ENCODE measurements around the gene CERS6.
A peak's percentile ranks its signal among the peaks of the same experiment; 100 is the strongest.

Gene CERS6

GRCh38 chr2:168536925-168537466 lies 80.9 kb downstream of the CERS6 start:
- no peak for DNase-seq

DNA sequence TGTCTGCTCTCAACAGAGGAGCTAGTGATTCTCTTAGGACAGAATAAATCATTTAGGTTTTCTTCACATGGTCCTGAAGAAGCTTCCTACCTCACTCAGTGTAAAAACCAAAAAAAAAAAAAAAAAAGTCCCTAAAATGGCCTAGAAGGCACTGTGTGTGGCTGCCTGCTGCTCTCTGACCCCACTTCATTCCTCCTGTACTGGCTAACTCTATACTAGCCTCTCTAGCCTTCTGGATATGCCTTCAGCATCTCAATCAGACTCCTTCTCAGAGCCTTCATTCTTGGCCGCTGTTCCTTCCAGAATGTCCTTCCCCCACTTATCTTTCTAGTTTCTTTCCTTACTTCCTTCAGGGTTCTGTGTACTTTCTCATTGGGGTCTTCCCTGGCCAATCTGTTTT lies 82.1 kb downstream of the CERS6 start:
- DNase-seq, result no peak

GRCh38 chr2:168538534-168538933 lies 82.5 kb downstream of the CERS6 start:
- no peak for DNase-seq

DNA sequence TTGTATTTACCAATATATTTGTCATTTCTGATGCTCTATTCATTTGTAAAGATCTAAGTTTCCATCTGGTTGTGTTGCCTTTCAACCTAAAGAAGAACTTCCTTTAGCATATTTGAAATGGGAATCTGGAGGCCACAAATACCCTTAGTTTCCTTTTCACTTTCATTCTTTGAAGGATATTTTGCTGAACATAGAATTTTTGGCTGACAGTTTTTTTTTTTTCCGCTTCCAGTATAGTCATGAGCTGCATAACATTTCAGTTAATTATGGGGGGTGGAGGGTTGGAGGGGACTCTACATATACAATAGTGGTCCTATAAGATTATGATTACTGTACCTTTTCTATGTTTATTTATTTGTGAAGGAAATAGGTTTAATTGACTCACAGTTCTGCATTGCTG lies 83.9 kb downstream of the CERS6 start:
- DNase-seq, result no peak

DNA sequence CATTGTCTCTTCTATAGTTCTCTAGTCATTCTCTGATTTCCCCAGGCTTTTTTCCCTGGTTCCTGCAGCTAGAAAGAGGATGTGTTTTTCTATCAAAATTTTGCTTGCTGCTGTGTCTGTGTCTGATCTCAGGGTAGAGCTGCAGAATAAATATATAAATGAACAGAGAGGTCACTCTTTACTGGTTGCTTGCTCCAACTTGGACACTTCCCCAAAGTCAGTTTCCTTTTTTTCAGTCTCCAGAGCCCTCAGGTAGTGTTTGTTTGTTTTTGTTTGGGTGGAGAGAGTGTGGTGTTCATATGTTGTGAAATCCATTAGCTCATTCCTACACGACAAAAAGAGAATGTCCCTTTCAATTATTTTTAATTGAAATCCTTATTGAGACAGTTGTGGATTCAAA lies 85.8 kb downstream of the CERS6 start:
- DNase-seq, result no peak

DNA sequence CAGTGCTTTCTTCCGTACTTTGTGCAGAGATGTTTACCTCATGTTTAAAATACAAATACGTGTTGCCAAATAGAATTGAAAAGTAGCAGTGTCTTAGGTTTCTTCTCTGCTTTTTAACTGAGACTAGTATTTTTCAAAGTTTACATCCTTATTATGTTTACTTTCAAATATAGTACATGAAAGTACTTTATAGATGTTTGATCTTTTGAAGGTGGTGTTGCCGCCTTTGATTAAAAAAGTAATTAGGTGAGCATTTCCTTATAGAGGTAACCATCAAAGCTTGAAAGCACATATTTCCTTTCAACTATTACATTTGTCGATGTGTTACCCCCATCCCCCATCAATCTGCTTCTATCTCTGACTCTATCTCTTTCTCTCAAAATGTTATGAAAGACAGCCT lies 87.0 kb downstream of the CERS6 start:
- no peak for DNase-seq

DNA sequence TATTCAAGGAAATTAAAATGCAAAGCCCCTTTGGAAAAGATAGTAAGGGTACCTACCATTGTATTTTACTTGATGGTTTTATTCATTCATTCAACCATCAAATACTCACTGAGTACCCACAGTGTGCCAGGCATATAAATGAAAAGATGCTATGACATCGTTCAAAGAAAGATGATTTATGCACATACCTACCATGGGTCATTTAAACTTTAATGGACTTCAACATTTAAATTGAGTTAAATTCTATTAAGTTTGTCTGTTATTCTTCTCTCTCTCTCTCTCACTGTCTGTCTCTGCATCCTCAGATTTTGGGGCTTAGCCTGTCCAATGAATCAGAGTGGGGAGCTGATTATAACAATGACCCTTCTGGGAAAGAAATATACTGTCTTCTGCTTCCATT lies 87.9 kb downstream of the CERS6 start:
- no peak for DNase-seq

GRCh38 chr2:168545439-168546082 lies 89.5 kb downstream of the CERS6 start:
- no peak for DNase-seq

DNA sequence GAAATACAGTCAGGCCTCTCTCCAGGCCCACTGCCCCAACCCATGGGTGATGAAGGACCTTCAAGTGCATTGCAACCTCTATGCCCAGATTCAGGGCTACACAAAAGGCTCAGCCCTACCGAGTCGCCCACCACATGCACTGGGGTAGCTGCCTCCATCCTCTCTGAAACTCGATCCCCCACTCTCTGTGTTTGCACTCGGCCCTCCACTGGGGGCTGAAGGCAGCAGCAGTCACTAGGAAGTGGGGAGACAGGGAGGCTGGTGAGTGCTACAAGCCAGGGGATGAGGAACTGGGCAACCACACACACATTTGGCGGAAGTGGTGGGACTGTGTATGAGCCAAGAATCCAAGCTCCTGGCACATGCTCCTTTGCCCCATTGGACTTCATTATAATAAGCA lies 94.6 kb downstream of the CERS6 start:
- DNase-seq, result no peak

GRCh38 chr2:168552450-168552856 lies 96.4 kb downstream of the CERS6 start:
- DNase-seq, result peak; percentile 53

GRCh38 chr2:168555283-168555682 lies 99.2 kb downstream of the CERS6 start:
- DNase-seq, result no peak

DNA sequence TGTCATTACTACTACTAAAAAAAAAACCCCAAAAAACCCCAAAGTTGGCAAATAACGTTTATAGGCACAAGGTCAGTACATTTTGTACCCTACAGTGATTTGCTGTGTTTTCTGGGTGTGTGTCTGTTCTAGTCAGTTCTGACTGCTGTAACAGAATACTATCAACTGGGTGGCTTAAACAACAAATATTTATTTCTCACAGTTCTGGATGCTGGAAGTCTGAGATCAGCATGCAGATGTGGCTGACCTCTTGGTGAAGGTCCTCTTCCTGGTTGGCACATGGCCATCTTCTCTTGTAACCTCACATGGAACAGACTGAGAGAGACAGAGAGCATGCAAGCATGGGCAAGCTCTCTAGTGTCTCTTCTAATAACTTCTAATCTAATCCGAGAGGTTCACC lies 103.1 kb downstream of the CERS6 start:
- DNase-seq, result no peak

GRCh38 chr2:168560817-168561499 lies 104.9 kb downstream of the CERS6 start:
- DNase-seq, result no peak

GRCh38 chr2:168561991-168562390 lies 105.9 kb downstream of the CERS6 start:
- DNase-seq, result no peak

GRCh38 chr2:168562971-168563370 lies 106.9 kb downstream of the CERS6 start:
- no peak for DNase-seq

DNA sequence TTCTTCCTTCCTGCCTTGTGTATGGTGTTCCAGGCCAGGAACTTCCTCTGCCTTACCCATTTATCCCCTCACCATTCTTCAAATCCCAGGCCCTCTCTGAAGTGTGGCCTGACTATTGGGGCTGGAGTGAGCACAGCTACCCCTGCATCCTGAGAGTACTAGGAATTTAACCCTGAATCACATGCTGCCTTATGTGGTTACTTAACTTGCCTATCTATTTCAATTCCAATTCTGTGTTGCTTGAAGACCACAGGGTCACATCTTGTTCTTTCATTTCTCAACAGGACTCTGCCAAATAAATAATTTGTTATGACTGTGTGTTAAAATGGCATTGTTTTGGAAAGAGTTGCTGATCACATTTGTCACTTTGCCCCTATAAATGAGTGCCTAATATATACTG lies 108.6 kb downstream of the CERS6 start:
- DNase-seq, result no peak

DNA sequence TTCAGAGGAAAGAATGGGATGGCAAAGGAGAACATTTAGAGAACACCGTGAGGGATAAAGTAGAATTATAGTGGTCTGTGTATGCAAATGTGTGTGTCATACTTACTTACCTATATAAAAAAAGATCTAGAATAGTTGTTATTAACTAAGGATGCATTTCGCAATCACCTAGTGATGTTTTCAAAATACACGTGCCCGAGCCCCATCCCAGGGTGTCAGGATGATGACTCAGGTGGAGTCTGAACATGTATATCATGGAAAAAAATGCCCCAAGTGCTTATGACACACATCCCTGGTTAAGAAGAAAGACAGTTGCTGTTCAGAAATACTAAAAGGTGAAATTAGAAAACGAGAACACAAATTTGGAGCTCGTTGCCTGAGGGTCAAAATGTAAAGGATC lies 109.0 kb downstream of the CERS6 start:
- no peak for DNase-seq

- DNase-seq, result no peak
Measured at GRCh38 chr2:168565512-168565911, 109.4 kb downstream of the CERS6 start.

GRCh38 chr2:168566974-168567665 lies 111.0 kb downstream of the CERS6 start:
- no peak for DNase-seq

DNA sequence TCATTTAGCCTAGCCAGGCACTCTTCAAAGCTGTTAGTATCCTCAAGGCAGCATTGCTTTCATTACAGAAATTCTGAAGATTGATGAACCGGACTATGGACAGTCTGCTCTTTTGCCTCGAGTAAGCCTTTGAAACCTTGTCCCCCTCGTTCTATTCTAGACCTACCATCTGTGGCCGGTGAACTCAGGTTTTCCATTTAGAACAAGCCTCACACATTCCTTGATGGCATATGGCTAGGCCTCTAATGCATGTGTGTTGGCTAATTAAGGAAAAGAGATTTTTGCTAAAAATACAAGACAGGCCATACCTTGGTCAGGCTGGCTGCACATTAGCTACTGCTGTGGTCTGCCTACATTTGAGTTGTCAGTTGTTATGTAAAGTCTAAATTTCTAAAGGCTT lies 111.8 kb downstream of the CERS6 start:
- no peak for DNase-seq

GRCh38 chr2:168568476-168569267 lies 112.6 kb downstream of the CERS6 start:
- no peak for DNase-seq

DNA sequence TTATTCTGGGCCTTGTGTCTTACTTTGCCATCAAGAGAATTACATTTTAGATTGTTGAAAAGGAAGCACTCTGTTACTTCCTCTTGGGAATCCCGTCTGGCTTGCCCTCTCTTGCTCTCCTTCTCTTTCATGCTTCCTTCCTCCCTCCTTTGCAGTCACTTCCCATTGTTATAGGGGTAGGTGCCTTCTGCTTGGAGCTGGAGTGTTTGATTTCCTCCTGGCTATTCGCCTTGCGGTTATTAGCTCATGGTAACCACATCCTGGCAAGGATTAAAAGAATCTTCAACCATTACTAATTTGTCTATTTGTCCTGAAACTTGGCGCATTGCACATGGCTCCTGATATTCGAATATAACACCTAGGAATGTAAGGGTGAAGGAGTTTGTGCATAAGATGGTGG lies 115.0 kb downstream of the CERS6 start:
- DNase-seq, result no peak

Measured in NCI-H1105 treated with DMSO at 0.1 percent for 48 hours (cell line).